ENCODE results near the gene TYMP. TPM values are rescaled to one million over a fixed set of nuclear protein-coding genes. Genes with fewer than 3 reads are reported as not detected.

The TYMP gene
- total RNA-seq, 2 experiments from 2014 or later: 9.9 to 10.0 TPM

- Mint-ChIP-seq H3K4me3 (peak overlapping the region; percentile 81), H3K4me1 (ENCODE audit: low read depth) (peaks cover 9% of the 10 kb centered on the region), H3K27ac (no peak overlapping the region), H3K36me3 (ENCODE audit: low read depth) (no peaks in the 10 kb centered on the region), H3K9me3 (no peaks in the 10 kb centered on the region), H3K27me3 (no peaks in the 10 kb centered on the region)
- no peak for ATAC-seq (ENCODE audit: poor library complexity)
- POLR2A ChIA-PET: interaction anchor here (1.0 to 2.0 kb wide), 3 partner anchors 11 to 45 kb away, joined by 3 to 8 read pairs (median 5); partner anchors contain the start of genes LMF2 and NCAPH2
- CTCF ChIA-PET: interaction anchor here (1.0 to 2.4 kb wide), 3 partner anchors 17 to 82 kb away, joined by 3 to 7 read pairs (median 3); partner anchors contain the start of gene SYCE3
- peak overlapping the region; percentile 19 for H3K4me3 ChIP-seq (ENCODE audit: low read length)
- intact Hi-C loops (cut with DNase I, micrococcal nuclease): no loop called here
- no peak overlapping the region for H3K27ac ChIP-seq (ENCODE audit: low read depth in 1 of 2, low read length in 2 of 2)
- peaks cover 0 to 2% of the 10 kb centered on the region in 2 experiments for H3K27me3 ChIP-seq (ENCODE audit: control insufficient read depth in 1 of 2, insufficient read depth in 2 of 2, low read length in 2 of 2)
- no peak for TF ChIP-seq CTCF (IDR thresholded peaks at IDR 0.05)
- peaks cover 16% of the 10 kb centered on the region for H3K4me1 ChIP-seq (ENCODE audit: insufficient read depth, low read length)
- H3K36me3 ChIP-seq (ENCODE audit: insufficient read depth, low read length): no peaks in the 10 kb centered on the region
- DNase-seq: no peak
- H3K9me3 ChIP-seq (ENCODE audit: control insufficient read depth in 1 of 2, insufficient read depth in 1 of 2, low read length in 2 of 2): no peaks in the 10 kb centered on the region
Observed at GRCh38 chr22:50481045-50481439, 48.8 kb downstream of the TYMP start.

DNA sequence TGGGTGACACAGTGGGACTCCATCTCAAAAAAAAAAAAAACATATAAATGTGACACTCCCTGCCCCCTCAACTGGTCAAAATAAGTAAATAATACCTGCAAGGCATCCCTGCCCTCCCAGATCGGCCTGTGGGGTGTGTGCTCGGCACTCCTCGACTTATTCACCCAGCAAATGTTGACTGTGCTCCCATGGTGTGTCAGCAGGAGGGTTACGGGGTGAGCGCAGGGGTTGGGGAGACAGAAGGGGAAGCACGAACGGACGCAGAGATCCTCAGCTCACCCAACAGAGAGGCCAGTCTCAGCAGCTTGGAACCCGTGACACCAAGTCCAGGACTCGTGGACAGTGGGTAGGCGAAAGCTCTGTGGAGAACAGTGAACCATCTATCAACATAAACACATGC is 50.1 kb downstream of the TYMP start:
- peaks cover 0 to 2% of the 10 kb centered on the region in 2 experiments for H3K27me3 ChIP-seq (ENCODE audit: control insufficient read depth in 1 of 2, insufficient read depth in 2 of 2, low read length in 2 of 2)
- no peaks in the 10 kb centered on the region for H3K36me3 ChIP-seq (ENCODE audit: insufficient read depth, low read length)
- Mint-ChIP-seq H3K4me1 (ENCODE audit: low read depth) (peaks cover 11% of the 10 kb centered on the region), H3K36me3 (ENCODE audit: low read depth) (no peaks in the 10 kb centered on the region), H3K4me3 (peak overlapping the region; percentile 81), H3K27ac (peak overlapping the region; percentile 30), H3K27me3 (no peaks in the 10 kb centered on the region), H3K9me3 (no peaks in the 10 kb centered on the region)
- peaks cover 24% of the 10 kb centered on the region for H3K4me1 ChIP-seq (ENCODE audit: insufficient read depth, low read length)
- no peak overlapping the region for H3K4me3 ChIP-seq (ENCODE audit: low read length)
- CTCF ChIA-PET: interaction anchor here (1.0 to 2.4 kb wide), 4 partner anchors 18 to 83 kb away, joined by 3 to 7 read pairs (median 4); partner anchors contain the start of genes SCO2 and SYCE3
- TF ChIP-seq CTCF (IDR thresholded peaks at IDR 0.05): no peak
- no peak overlapping the region for H3K27ac ChIP-seq (ENCODE audit: low read depth in 1 of 2, low read length in 2 of 2)
- intact Hi-C loops (cut with DNase I, micrococcal nuclease): no loop called here
- ATAC-seq (ENCODE audit: poor library complexity) (no peak), DNase-seq (no peak)
- POLR2A ChIA-PET: interaction anchor here (0.7 kb wide), 1 partner anchor 141 kb away, joined by 3 read pairs; no protein-coding TSS in a partner anchor
- no peaks in the 10 kb centered on the region for H3K9me3 ChIP-seq (ENCODE audit: control insufficient read depth in 1 of 2, insufficient read depth in 1 of 2, low read length in 2 of 2)

DNA sequence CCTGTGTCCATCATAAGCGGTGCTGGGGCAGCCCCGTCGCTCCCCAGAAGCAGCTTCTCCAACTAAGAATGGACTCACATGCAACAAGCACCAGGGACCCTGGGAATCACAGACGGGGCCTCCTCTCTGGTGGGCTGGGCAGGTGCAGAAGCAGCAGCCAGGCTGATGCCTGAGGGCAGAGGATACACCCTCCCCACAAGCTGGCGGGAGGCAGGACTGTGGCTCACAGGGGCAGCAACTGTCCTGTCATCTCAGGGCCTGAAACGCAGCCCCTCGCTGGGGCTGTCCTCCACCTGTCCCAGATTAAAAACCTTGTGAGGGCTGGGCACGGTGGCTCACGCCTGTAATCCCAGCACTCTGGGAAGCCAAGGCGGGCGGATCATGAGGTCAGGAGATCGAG is 51.9 kb downstream of the TYMP start:
- Mint-ChIP-seq H3K9me3 (no peaks in the 10 kb centered on the region), H3K36me3 (ENCODE audit: low read depth) (peaks cover 11% of the 10 kb centered on the region), H3K27me3 (no peaks in the 10 kb centered on the region), H3K4me1 (ENCODE audit: low read depth) (peaks cover 24% of the 10 kb centered on the region), H3K4me3 (peak overlapping the region; percentile 76), H3K27ac (no peak overlapping the region)
- Histone ChIP-seq H3K27ac (ENCODE audit: low read depth in 1 of 2, low read length in 2 of 2) (no peak overlapping the region), H3K4me3 (ENCODE audit: low read length) (no peak overlapping the region), H3K36me3 (ENCODE audit: insufficient read depth, low read length) (no peaks in the 10 kb centered on the region), H3K4me1 (ENCODE audit: insufficient read depth, low read length) (peaks cover 37% of the 10 kb centered on the region), H3K9me3 (ENCODE audit: control insufficient read depth in 1 of 2, insufficient read depth in 1 of 2, low read length in 2 of 2) (no peaks in the 10 kb centered on the region), H3K27me3 (ENCODE audit: control insufficient read depth in 1 of 2, insufficient read depth in 2 of 2, low read length in 2 of 2) (peaks cover 0 to 2% of the 10 kb centered on the region in 2 experiments)
- ATAC-seq (ENCODE audit: poor library complexity) (no peak), DNase-seq (no peak)
- no peak for TF ChIP-seq CTCF (IDR thresholded peaks at IDR 0.05)
- intact Hi-C loops (cut with DNase I, micrococcal nuclease): loop anchor here in 1 of 2 experiments (2.0 kb wide), 1 partner anchor 29 kb away; the partner anchor contains the start of gene LMF2
- POLR2A ChIA-PET: no interaction called here
- CTCF ChIA-PET: no interaction called here

Data from CD4-positive, alpha-beta T cell (primary cell).